HCT116 (cell line): ENCODE measurements around the gene ACVR1B. TPM values are rescaled to one million over a fixed set of nuclear protein-coding genes. Genes with fewer than 3 reads are reported as not detected.

Experiments used
- ATAC-seq: fragments of 200-7000 bp; cut with Tn5 transposase; 2 replicates; pipeline ENCODE4 v1.9.1; 2020; ENCODE audit warnings: mild to moderate bottlenecking, moderate library complexity
- BruUV-seq: library from RNA; stranded (reverse); fragments of 400-500 nt; replicated peaks from 2 replicates; lab custom pipeline; 2021; lab: Mats Ljungman, UMichigan
- CTCF ChIA-PET: fragments of 300-600 bp; sonication (Branson Sonifier 250); formaldehyde crosslinking; loops from one replicate; lab custom pipeline; 2021; ENCODE audit warnings: antibody characterized with exemption; lab: Charles Lee
- POLR2A ChIA-PET: fragments of 300-600, 350-600 bp; sonication (Branson Sonifier 250); formaldehyde crosslinking; loops from one replicate; lab custom pipeline; 2021; ENCODE audit warnings: antibody characterized with exemption; lab: Charles Lee
- RAD21 ChIA-PET, 2 experiments: fragments of 300-600 bp; sonication (Branson Sonifier 250); formaldehyde crosslinking; loops; one replicate each; lab custom pipeline; 2023; ENCODE audit warnings: low total read pairs in 2 of 2; ENCODE audit not compliant: uncharacterized antibody in 2 of 2, unreplicated experiment in 2 of 2, low non-redundant PET in 1 of 2; lab: Charles Lee
- DNase-seq: peaks from one replicate; pipeline ENCODE4 v3.0.0-alpha.2; 2010; ENCODE audit warnings: low read depth, low spot score
- H2AFZ ChIP-seq: fragments of 200-600 bp; shearing (Covaris generic), sonication (generic); 2 replicates; pipeline ENCODE4 v1.6.1; 2017; ENCODE audit warnings: low read depth, mixed run types, mixed read lengths, antibody characterized with exemption, low read length; ENCODE audit not compliant: poor library complexity, severe bottlenecking
- H3K27ac ChIP-seq: 2 replicates; pipeline ENCODE4 v1.5.1; 2012; ENCODE audit warnings: low read depth, low read length
- H3K27me3 ChIP-seq: fragments of 200-600 bp; sonication (generic); 2 replicates; pipeline ENCODE4 v1.6.1; 2016; ENCODE audit warnings: mixed run types, low read length, mixed read lengths; ENCODE audit not compliant: insufficient read depth
- H3K36me3 ChIP-seq, 2 experiments: fragments of 200-500 bp in 1 of 2; fragments of 200-600 bp in 1 of 2; sonication (Bioruptor generic) in 1 of 2; sonication (generic) in 1 of 2; 2 replicates each; pipeline versions ENCODE4 v1.5.1 to v1.6.1; 2014 to 2016; ENCODE audit warnings: low read length in 2 of 2, inconsistent platforms in 1 of 2, mixed read lengths in 1 of 2, mixed run types in 1 of 2; ENCODE audit not compliant: insufficient read depth in 2 of 2, control insufficient read depth in 1 of 2
- H3K4me1 ChIP-seq, 2 experiments: fragments of 200-600 bp in 1 of 2; sonication (generic) in 1 of 2; 2 replicates each; pipeline versions ENCODE4 v1.5.1 to v1.6.1; 2012 to 2017; ENCODE audit warnings: low read length in 2 of 2, inconsistent platforms in 1 of 2, mild to moderate bottlenecking in 1 of 2, mixed read lengths in 1 of 2, mixed run types in 1 of 2, moderate library complexity in 1 of 2; ENCODE audit not compliant: insufficient read depth in 2 of 2, control insufficient read depth in 1 of 2
- H3K4me2 ChIP-seq: fragments of 200-600 bp; sonication (generic); 2 replicates; pipeline ENCODE4 v1.6.1; 2017; ENCODE audit warnings: mixed run types, low read length, mixed read lengths
- H3K4me3 ChIP-seq, 2 experiments: fragments of 200-600 bp in 1 of 2; sonication (generic) in 1 of 2; replicated peaks in 1 of 2; 2 replicates each; pipeline ENCODE4 v1.5.1; 2011 to 2016; ENCODE audit warnings: low read length in 2 of 2, control low read depth in 1 of 2, low read depth in 1 of 2, mild to moderate bottlenecking in 1 of 2, mixed read lengths in 1 of 2, mixed run types in 1 of 2
- H3K79me2 ChIP-seq: fragments of 200-600 bp; sonication (generic); 2 replicates; pipeline ENCODE4 v1.6.1; 2017; ENCODE audit warnings: mild to moderate bottlenecking, mixed run types, low read length, moderate library complexity, mixed read lengths; ENCODE audit not compliant: insufficient read depth
- H3K9ac ChIP-seq: fragments of 200-600 bp; sonication (generic); 2 replicates; pipeline ENCODE4 v1.6.1; 2016; ENCODE audit warnings: low read length, mixed read lengths
- H3K9me2 ChIP-seq: fragments of 200-600 bp; sonication (generic), shearing (Covaris generic); 2 replicates; pipeline ENCODE4 v1.6.1; 2017; ENCODE audit warnings: mixed run types, mild to moderate bottlenecking, moderate library complexity; ENCODE audit not compliant: insufficient read depth
- H3K9me3 ChIP-seq, 2 experiments: fragments of 200-500 bp in 1 of 2; fragments of 200-600 bp in 1 of 2; sonication (Bioruptor generic) in 1 of 2; sonication (generic) in 1 of 2; 2 replicates each; pipeline ENCODE4 v1.6.1; 2014 to 2017; ENCODE audit warnings: low read length in 2 of 2, mixed read lengths in 2 of 2, inconsistent platforms in 1 of 2, low read depth in 1 of 2, mild to moderate bottlenecking in 1 of 2, mixed run types in 1 of 2, moderate library complexity in 1 of 2; ENCODE audit not compliant: control insufficient read depth in 1 of 2, insufficient read depth in 1 of 2
- H4K20me1 ChIP-seq: fragments of 200-600 bp; sonication (generic), shearing (Covaris generic); 2 replicates; pipeline ENCODE4 v1.6.1; 2017; ENCODE audit warnings: mixed run types, mild to moderate bottlenecking, moderate library complexity; ENCODE audit not compliant: insufficient read depth
- ATF3 ChIP-seq: IDR thresholded peaks from 2 replicates; pipeline ENCODE4 v1.6.1; 2012
- CBX3 ChIP-seq: IDR thresholded peaks from 2 replicates; pipeline ENCODE4 v1.6.1; 2012; ENCODE audit warnings: low read depth
- EGR1 ChIP-seq: IDR thresholded peaks from 2 replicates; pipeline ENCODE4 v1.6.1; 2012; ENCODE audit warnings: low read depth
- REST ChIP-seq: IDR thresholded peaks from 2 replicates; pipeline ENCODE4 v1.6.1; 2012; ENCODE audit warnings: low read depth
- SP1 ChIP-seq: IDR thresholded peaks from 2 replicates; pipeline ENCODE4 v1.6.1; 2012; ENCODE audit warnings: low read depth
- ZBTB33 ChIP-seq: IDR thresholded peaks from 2 replicates; pipeline ENCODE4 v1.6.1; 2011; ENCODE audit warnings: mild to moderate bottlenecking, low read length, moderate library complexity; ENCODE audit not compliant: insufficient replicate concordance; ENCODE audit errors: extremely low read depth
- intact Hi-C: fragments of 100-400 bp; cut with micrococcal nuclease; formaldehyde crosslinking; loops from 2 replicates; pipeline ENCODE4 v1.10.0; 2022
- total RNA-seq: library from RNA; stranded (reverse); gene quantifications from one replicate; pipeline ENCODE4 v1.2.1, GENCODE V29; 2021; ENCODE audit not compliant: unreplicated experiment

The ACVR1B gene
- total RNA-seq, 1 experiment from 2014 or later, result 22.7 TPM

- H3K9me3 ChIP-seq, result no peaks in the 10 kb centered on the region
- no peaks in the 10 kb centered on the region for H3K79me2 ChIP-seq
- H4K20me1 ChIP-seq, result no peaks in the 10 kb centered on the region
- no peak overlapping the region for H3K9ac ChIP-seq
- intact Hi-C loops, result no loop called here
- RAD21 ChIA-PET, result interaction anchor here (1.2 to 2.8 kb wide), 3 partner anchors 17 to 20 kb away, joined by 5 to 21 read pairs (median 5); no protein-coding TSS in a partner anchor
- H3K4me3 ChIP-seq, result no peak overlapping the region
- no peaks in the 10 kb centered on the region for H3K9me2 ChIP-seq
- no TSS peak for BruUV-seq
- H3K4me2 ChIP-seq, result no peak overlapping the region
- CTCF ChIA-PET, result interaction anchor here (0.9 to 5.5 kb wide), 7 partner anchors 13 to 118 kb away, joined by 3 to 137 read pairs (median 11); no protein-coding TSS in a partner anchor
- POLR2A ChIA-PET, result interaction anchor here (3.1 kb wide), 1 partner anchor 19 kb away, joined by 15 read pairs; no protein-coding TSS in a partner anchor
- H2AFZ ChIP-seq, result no peak overlapping the region
- no peak overlapping the region for H3K27ac ChIP-seq
- ATAC-seq (no peak), DNase-seq (no peak)
- H3K4me1 ChIP-seq, result peaks cover 0 to 7% of the 10 kb centered on the region in 2 experiments; a peak in 2 of 4 replicates
- H3K36me3 ChIP-seq, result no peaks in the 10 kb centered on the region
- no peak for TF ChIP-seq EGR1
- no peak for TF ChIP-seq ZBTB33
- TF ChIP-seq REST, result no peak
- no peak for TF ChIP-seq SP1
- TF ChIP-seq CBX3, result no peak
- TF ChIP-seq ATF3, result no peak
- H3K27me3 ChIP-seq, result no peaks in the 10 kb centered on the region
Observed at GRCh38 chr12:52005218-52005902, 53.9 kb downstream of the ACVR1B start.
